ENCODE measurements around the gene CCDC178. TPM values are rescaled to one million over a fixed set of nuclear protein-coding genes. Genes with fewer than 3 reads are reported as not detected.

CCDC178 gene
- polyA plus RNA-seq, 6 donors from 2014 or later = not detected

GRCh38 chr18:32905651-32906050 lies 534.9 kb downstream of the CCDC178 start:
- Mint-ChIP-seq H3K9me3 (peaks cover 0 to 11% (median 7%) of the 10 kb centered on the region in 7 donors), H3K27me3 (no peaks in the 10 kb centered on the region), H3K4me3 (no peak overlapping the region), H3K36me3 (peaks cover 10 to 12% of the 10 kb centered on the region in 2 donors), H3K27ac (no peak overlapping the region), H3K4me1 (peaks cover 55 to 66% (median 60%) of the 10 kb centered on the region in 3 donors)
- no peak for ATAC-seq (ENCODE audit: low read depth in 2 of 2)
- DNase-seq = no peak

GRCh38 chr18:32902568-32903330 lies 537.8 kb downstream of the CCDC178 start:
- Mint-ChIP-seq H3K9me3 (peaks cover 0 to 12% (median 10%) of the 10 kb centered on the region in 7 donors), H3K36me3 (peaks cover 10 to 12% of the 10 kb centered on the region in 2 donors), H3K27ac (peak overlapping the region; percentile 11 to 76 (median 33)), H3K4me1 (peaks cover 45 to 47% (median 46%) of the 10 kb centered on the region in 3 donors), H3K4me3 (peak overlapping the region in 2 of 8 donors; percentile 34 to 37), H3K27me3 (no peaks in the 10 kb centered on the region)
- ATAC-seq (ENCODE audit: low read depth in 2 of 2) = peak; percentile 99
- peak; percentile 51 for DNase-seq

- DNase-seq (no peak), ATAC-seq (ENCODE audit: low read depth in 2 of 2) (no peak)
- Mint-ChIP-seq H3K27ac (no peak overlapping the region), H3K4me1 (peaks cover 33 to 43% (median 33%) of the 10 kb centered on the region in 3 donors), H3K36me3 (peaks cover 9 to 12% of the 10 kb centered on the region in 2 donors), H3K27me3 (no peaks in the 10 kb centered on the region), H3K4me3 (no peak overlapping the region), H3K9me3 (peaks cover 0 to 15% (median 9%) of the 10 kb centered on the region in 7 donors)
Observed at GRCh38 chr18:32899819-32900218, 540.7 kb downstream of the CCDC178 start.

GRCh38 chr18:32896776-32897547 lies 543.6 kb downstream of the CCDC178 start:
- H3K27me3 Mint-ChIP-seq = no peaks in the 10 kb centered on the region
- ATAC-seq (ENCODE audit: low read depth in 2 of 2) (no peak), DNase-seq (no peak)
- H3K4me3 Mint-ChIP-seq = peak overlapping the region in 1 of 8 donors; percentile 47
- H3K4me1 Mint-ChIP-seq = peaks cover 15 to 28% (median 20%) of the 10 kb centered on the region in 3 donors
- H3K27ac Mint-ChIP-seq = no peak overlapping the region
- H3K9me3 Mint-ChIP-seq = peaks cover 0 to 15% (median 9%) of the 10 kb centered on the region in 7 donors
- H3K36me3 Mint-ChIP-seq = peaks cover 9 to 12% of the 10 kb centered on the region in 2 donors

GRCh38 chr18:32893915-32894314 lies 546.6 kb downstream of the CCDC178 start:
- peaks cover 0 to 15% (median 9%) of the 10 kb centered on the region in 7 donors for H3K9me3 Mint-ChIP-seq
- no peak overlapping the region for H3K4me3 Mint-ChIP-seq
- H3K4me1 Mint-ChIP-seq = peaks cover 25 to 30% (median 28%) of the 10 kb centered on the region in 3 donors
- ATAC-seq (ENCODE audit: low read depth in 2 of 2) = no peak
- peaks cover 9 to 12% of the 10 kb centered on the region in 2 donors for H3K36me3 Mint-ChIP-seq
- peak overlapping the region in 2 of 6 donors; percentile 38 to 49 for H3K27ac Mint-ChIP-seq
- no peak for DNase-seq
- no peaks in the 10 kb centered on the region for H3K27me3 Mint-ChIP-seq

- DNase-seq (no peak), ATAC-seq (ENCODE audit: low read depth in 2 of 2) (peak; percentile 28 to 60)
- Mint-ChIP-seq H3K4me3 (no peak overlapping the region), H3K9me3 (peaks cover 0 to 7% (median 4%) of the 10 kb centered on the region in 7 donors), H3K4me1 (peaks cover 25 to 36% (median 28%) of the 10 kb centered on the region in 3 donors), H3K27me3 (no peaks in the 10 kb centered on the region), H3K27ac (peak overlapping the region in 4 of 6 donors; percentile 20 to 88 (median 50)), H3K36me3 (peaks cover 3 to 7% of the 10 kb centered on the region in 2 donors)
Observed at GRCh38 chr18:32891797-32892196, 548.7 kb downstream of the CCDC178 start.

GRCh38 chr18:32891130-32891529 lies 549.4 kb downstream of the CCDC178 start:
- peak; percentile 89 to 91 for ATAC-seq (ENCODE audit: low read depth in 2 of 2)

GRCh38 chr18:32889615-32890593 lies 550.6 kb downstream of the CCDC178 start:
- DNase-seq (no peak), ATAC-seq (ENCODE audit: low read depth in 2 of 2) (no peak)
- H3K4me1 Mint-ChIP-seq = peaks cover 31 to 53% (median 39%) of the 10 kb centered on the region in 3 donors
- peak overlapping the region in 2 of 6 donors; percentile 3 to 17 for H3K27ac Mint-ChIP-seq
- no peaks in the 10 kb centered on the region for H3K27me3 Mint-ChIP-seq
- H3K36me3 Mint-ChIP-seq = peaks cover 0 to 4% of the 10 kb centered on the region in 2 donors
- H3K9me3 Mint-ChIP-seq = peaks cover 0 to under 1% (median 0%) of the 10 kb centered on the region in 7 donors
- H3K4me3 Mint-ChIP-seq = no peak overlapping the region

More at GRCh38 chr18:32891130-32891529, 549.4 kb downstream of the CCDC178 start:
- peaks cover 0 to under 1% (median 0%) of the 10 kb centered on the region in 7 donors for H3K9me3 Mint-ChIP-seq
- H3K27me3 Mint-ChIP-seq = no peaks in the 10 kb centered on the region
- no peak for DNase-seq
- peaks cover 0 to under 1% of the 10 kb centered on the region in 2 donors for H3K36me3 Mint-ChIP-seq
- no peak overlapping the region for H3K4me3 Mint-ChIP-seq
- peak overlapping the region in 4 of 6 donors; percentile 25 to 49 (median 35) for H3K27ac Mint-ChIP-seq
- peaks cover 21 to 41% (median 27%) of the 10 kb centered on the region in 3 donors for H3K4me1 Mint-ChIP-seq

- Mint-ChIP-seq H3K36me3 (peaks cover 0 to 4% of the 10 kb centered on the region in 2 donors), H3K27ac (peak overlapping the region in 3 of 6 donors; percentile 27 to 76 (median 65)), H3K9me3 (peaks cover 0 to 4% (median 0%) of the 10 kb centered on the region in 7 donors), H3K4me3 (peak overlapping the region in 1 of 8 donors; percentile 70), H3K27me3 (no peaks in the 10 kb centered on the region), H3K4me1 (peaks cover 44 to 69% (median 49%) of the 10 kb centered on the region in 3 donors)
- no peak for DNase-seq
- no peak for ATAC-seq (ENCODE audit: low read depth in 2 of 2)
Observed at GRCh38 chr18:32888306-32888705, 552.2 kb downstream of the CCDC178 start.

Other genes with a start within 250 kb of the CCDC178 start
- not detected for gene ASXL3, start 137.5 kb upstream of the CCDC178 start, polyA plus RNA-seq (ENCODE audit: low read depth in 6 of 6)